NCI-H446 treated with DMSO at 0.1 percent for 48 hours (cell line): Measurements from ENCODE around the gene ANGPTL8.

Experiments used
- DNase-seq: peaks from one replicate; lab custom pipeline; 2025; lab: John Stamatoyannopoulos, UW

The ANGPTL8 gene

GRCh38 chr19:11261431-11261970, 22.1 kb downstream of the ANGPTL8 start:
- DNase-seq: no peak

GRCh38 chr19:11261971-11262839, 22.8 kb downstream of the ANGPTL8 start, which contains the start of gene DOCK6:
TSS of gene DOCK6 (minus strand) at chr19:11262524. CDS start at chr19:11262440, 84 bp downstream.
- no peak for DNase-seq

GRCh38 chr19:11263726-11264125, 24.3 kb downstream of the ANGPTL8 start:
- DNase-seq: no peak

GRCh38 chr19:11264452-11265176, 25.2 kb downstream of the ANGPTL8 start:
- DNase-seq: no peak

- no peak for DNase-seq
These were observed 25.9 kb downstream of the ANGPTL8 start for GRCh38 chr19:11265177-11265784.

GRCh38 chr19:11265785-11266236, 26.4 kb downstream of the ANGPTL8 start:
- no peak for DNase-seq

GRCh38 chr19:11267316-11268085, 28.1 kb downstream of the ANGPTL8 start:
- DNase-seq: no peak

GRCh38 chr19:11268783-11269267, 29.4 kb downstream of the ANGPTL8 start:
- no peak for DNase-seq

GRCh38 chr19:11269408-11269807, 30.0 kb downstream of the ANGPTL8 start:
- no peak for DNase-seq

- no peak for DNase-seq
These were observed 33.9 kb downstream of the ANGPTL8 start for GRCh38 chr19:11273296-11273695.

GRCh38 chr19:11273989-11274388, 34.6 kb downstream of the ANGPTL8 start:
- no peak for DNase-seq

- no peak for DNase-seq
These were observed 35.2 kb downstream of the ANGPTL8 start for GRCh38 chr19:11274533-11275086.

- no peak for DNase-seq
These were observed 39.3 kb downstream of the ANGPTL8 start for GRCh38 chr19:11278670-11279069.

- DNase-seq: no peak
These were observed 40.3 kb downstream of the ANGPTL8 start for GRCh38 chr19:11279505-11280236.

- DNase-seq: no peak
These were observed 42.1 kb downstream of the ANGPTL8 start for GRCh38 chr19:11281356-11282049.

- DNase-seq: no peak
These were observed 45.1 kb downstream of the ANGPTL8 start for GRCh38 chr19:11284515-11284914.

GRCh38 chr19:11286312-11286974, 47.0 kb downstream of the ANGPTL8 start:
- DNase-seq: no peak

- no peak for DNase-seq
These were observed 48.9 kb downstream of the ANGPTL8 start for GRCh38 chr19:11288349-11288748.

GRCh38 chr19:11290256-11290655, 50.8 kb downstream of the ANGPTL8 start:
- no peak for DNase-seq
